ENCODE data around the gene TSGA10IP. TPM values are rescaled to one million over a fixed set of nuclear protein-coding genes. Genes with fewer than 3 reads are reported as not detected.

TSGA10IP gene
- total and polyA plus RNA-seq, 7 donors = 0.49 TPM; not detected in 6

- no peak overlapping the region for H3K4me3 ChIP-seq
- WGBS, 2 donors = 93 to 97% methylated on average over 13 of the region's 13 CpGs
- intact Hi-C loops (cut with DNase I) = no loop called here
- H3K27me3 ChIP-seq = no peaks in the 10 kb centered on the region
- peaks cover 31 to 69% (median 39%) of the 10 kb centered on the region in 4 donors for H3K36me3 ChIP-seq
- H3K9me3 ChIP-seq = no peaks in the 10 kb centered on the region
- no peak overlapping the region for H3K27ac ChIP-seq
- TF ChIP-seq POLR2A (IDR thresholded peaks at IDR 0.05) (no peak), CTCF (IDR thresholded peaks at IDR 0.05) (no peak), EP300 (IDR thresholded peaks at IDR 0.05) (no peak), POLR2AphosphoS5 (IDR thresholded peaks at IDR 0.05) (no peak)
- DNase-seq = no peak
- no peaks in the 10 kb centered on the region for H3K4me1 ChIP-seq
These were observed 28.3 kb downstream of the TSGA10IP start for GRCh38 chr11:65973439-65974110.

GRCh38 chr11:65975771-65976170, 30.5 kb downstream of the TSGA10IP start:
- intact Hi-C loops (cut with DNase I) = no loop called here
- H3K9me3 ChIP-seq = no peaks in the 10 kb centered on the region
- no peaks in the 10 kb centered on the region for H3K4me1 ChIP-seq
- no peak for DNase-seq
- H3K27ac ChIP-seq = no peak overlapping the region
- H3K27me3 ChIP-seq = no peaks in the 10 kb centered on the region
- 94 to 97% methylated on average over 9 of the region's 9 CpGs for WGBS, 2 donors
- H3K36me3 ChIP-seq = peaks cover 30 to 63% (median 32%) of the 10 kb centered on the region in 4 donors
- TF ChIP-seq EP300 (IDR thresholded peaks at IDR 0.05) = no peak
- no peak for TF ChIP-seq CTCF (IDR thresholded peaks at IDR 0.05)
- no peak for TF ChIP-seq POLR2A (IDR thresholded peaks at IDR 0.05)
- TF ChIP-seq POLR2AphosphoS5 (IDR thresholded peaks at IDR 0.05) = no peak
- no peak overlapping the region for H3K4me3 ChIP-seq

- peaks cover 30 to 63% (median 32%) of the 10 kb centered on the region in 4 donors for H3K36me3 ChIP-seq
- WGBS, 2 donors = 83 to 87% methylated on average over 43 of the region's 43 CpGs
- DNase-seq = no peak
- intact Hi-C loops (cut with DNase I) = no loop called here
- no peak overlapping the region for H3K4me3 ChIP-seq
- H3K9me3 ChIP-seq = no peaks in the 10 kb centered on the region
- TF ChIP-seq EP300 (IDR thresholded peaks at IDR 0.05) = no peak
- TF ChIP-seq POLR2AphosphoS5 (IDR thresholded peaks at IDR 0.05) = no peak
- TF ChIP-seq POLR2A (IDR thresholded peaks at IDR 0.05) = no peak
- no peak for TF ChIP-seq CTCF (IDR thresholded peaks at IDR 0.05)
- no peaks in the 10 kb centered on the region for H3K27me3 ChIP-seq
- H3K4me1 ChIP-seq = no peaks in the 10 kb centered on the region
- no peak overlapping the region for H3K27ac ChIP-seq
These were observed 31.2 kb downstream of the TSGA10IP start for GRCh38 chr11:65976216-65977176.

- Histone ChIP-seq H3K27me3 (no peaks in the 10 kb centered on the region), H3K9me3 (no peaks in the 10 kb centered on the region), H3K4me1 (no peaks in the 10 kb centered on the region), H3K4me3 (no peak overlapping the region), H3K27ac (no peak overlapping the region), H3K36me3 (peaks cover 30 to 52% (median 32%) of the 10 kb centered on the region in 4 donors)
- WGBS, 2 donors = 93 to 94% methylated on average over 28 of the region's 29 CpGs
- TF ChIP-seq POLR2A (IDR thresholded peaks at IDR 0.05) = no peak
- TF ChIP-seq CTCF (IDR thresholded peaks at IDR 0.05) = no peak
- TF ChIP-seq EP300 (IDR thresholded peaks at IDR 0.05) = no peak
- TF ChIP-seq POLR2AphosphoS5 (IDR thresholded peaks at IDR 0.05) = no peak
- no peak for DNase-seq
- intact Hi-C loops (cut with DNase I) = no loop called here
These were observed 32.5 kb downstream of the TSGA10IP start for GRCh38 chr11:65977621-65978390.

Data from sigmoid colon (tissue), 7 donors.